Stimulated activated CD8-positive, alpha-beta memory T cell treated with anti-CD3 and anti-CD28 coated beads, Interleukin-2, amount 100 ng/mL, for 1 hour (primary cell): Measurements from ENCODE around the gene NDEL1.

Experiments
- DNase-seq, 2 donors: peaks; one replicate each; pipeline ENCODE4 v3.0.0-alpha.2; 2020; ENCODE audit warnings: low read depth in 2 of 2

Gene NDEL1

DNA sequence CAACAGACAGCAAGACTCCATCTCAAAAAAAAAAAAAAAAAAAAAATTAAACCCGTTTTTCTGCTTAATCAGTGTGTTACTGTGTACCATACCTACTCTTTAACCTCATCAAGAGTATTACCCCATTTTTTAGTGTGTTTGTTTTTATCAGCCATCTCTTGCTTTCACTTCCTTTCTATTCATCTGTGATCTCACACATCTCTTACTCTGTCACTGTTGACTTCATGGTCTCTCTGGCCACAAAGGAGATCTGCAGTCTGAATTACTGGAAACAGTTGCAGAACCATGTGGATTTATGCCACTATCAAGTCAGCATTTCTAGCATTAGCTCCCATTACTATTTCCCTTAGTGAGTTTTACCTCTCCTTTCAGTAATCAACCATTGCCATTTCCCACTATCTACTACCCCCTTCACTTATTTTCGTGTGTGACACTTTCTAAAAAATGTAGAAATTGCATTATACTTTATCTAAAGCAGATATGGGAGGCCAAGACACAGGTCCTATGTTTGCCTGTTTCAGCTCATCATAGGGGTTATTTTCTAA, 20.1 kb downstream of the NDEL1 start:
- DNase-seq, result no peak

DNA sequence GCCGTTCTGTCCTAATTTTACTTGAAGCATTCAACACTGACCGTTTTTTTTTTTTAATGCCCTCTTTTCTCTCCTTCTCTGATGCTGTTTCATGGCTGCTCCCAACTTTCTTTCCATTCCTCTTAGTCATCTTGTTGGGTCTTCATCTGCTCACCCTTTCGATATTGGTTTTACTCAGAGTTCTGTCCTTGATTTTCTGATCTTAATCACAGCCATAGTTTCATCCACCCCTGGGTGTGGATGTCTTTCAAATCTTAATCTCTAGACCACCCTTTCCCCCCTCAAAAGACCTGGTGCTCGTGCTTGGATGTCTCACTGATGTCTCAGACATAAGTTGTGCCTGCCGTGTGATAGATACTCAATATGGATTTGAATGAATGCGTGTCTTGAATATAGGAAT, 22.4 kb downstream of the NDEL1 start:
- DNase-seq, result no peak

DNA sequence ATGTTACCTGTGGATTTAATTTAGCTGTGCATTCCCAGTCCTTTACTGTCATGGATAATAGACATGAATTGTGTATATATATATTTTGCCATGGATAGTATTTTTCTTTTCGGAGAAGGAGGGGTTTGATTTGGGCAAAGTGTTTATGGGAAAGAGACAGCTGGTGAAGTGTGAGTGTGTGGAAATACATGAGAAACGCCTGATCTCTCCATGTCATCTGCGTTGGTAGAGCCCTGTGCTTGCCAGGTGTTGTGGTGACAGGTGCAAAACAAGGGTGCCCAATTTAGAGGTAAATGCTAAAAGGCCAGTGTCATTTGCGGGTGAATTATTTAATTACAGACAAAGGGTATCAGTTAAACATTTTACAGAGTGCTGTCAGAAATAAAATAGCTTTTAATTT, 23.4 kb downstream of the NDEL1 start:
- no peak for DNase-seq

DNA sequence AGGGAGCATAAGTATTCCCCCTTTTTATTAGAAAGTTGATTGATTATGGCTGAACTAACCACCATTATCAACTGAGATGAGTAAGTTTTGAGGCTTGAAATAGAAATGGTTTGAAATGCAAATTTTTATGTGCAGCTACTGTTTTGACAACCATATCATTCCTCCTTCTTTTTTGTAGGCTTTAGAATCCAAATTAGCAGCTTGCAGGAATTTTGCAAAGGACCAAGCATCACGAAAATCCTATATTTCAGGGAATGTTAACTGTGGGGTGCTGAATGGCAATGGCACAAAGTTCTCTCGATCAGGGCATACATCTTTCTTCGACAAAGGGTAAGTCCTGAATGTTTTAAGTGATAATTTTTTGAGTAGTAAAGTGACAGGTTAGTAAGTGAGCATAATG, 24.1 kb downstream of the NDEL1 start:
- DNase-seq, result no peak

DNA sequence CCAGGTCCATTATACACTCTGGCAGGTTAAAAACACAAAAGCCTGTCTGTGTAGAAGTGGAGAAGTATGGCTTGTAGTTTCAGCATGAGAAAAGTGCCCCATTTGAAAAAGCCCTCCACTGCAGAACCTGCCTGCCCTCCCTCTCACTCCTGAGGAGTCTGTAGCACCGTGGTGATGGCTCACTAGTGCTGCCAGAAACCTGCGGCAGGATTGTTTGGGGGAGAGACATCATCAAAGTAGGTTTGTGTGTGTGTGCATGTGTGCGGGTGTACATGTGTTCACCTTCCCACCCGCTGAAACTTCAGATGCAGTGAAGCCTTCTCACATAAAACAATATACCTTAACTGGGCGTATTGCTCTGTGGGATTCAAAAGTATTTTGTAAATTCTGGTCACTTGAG, 26.9 kb downstream of the NDEL1 start:
- no peak for DNase-seq

DNA sequence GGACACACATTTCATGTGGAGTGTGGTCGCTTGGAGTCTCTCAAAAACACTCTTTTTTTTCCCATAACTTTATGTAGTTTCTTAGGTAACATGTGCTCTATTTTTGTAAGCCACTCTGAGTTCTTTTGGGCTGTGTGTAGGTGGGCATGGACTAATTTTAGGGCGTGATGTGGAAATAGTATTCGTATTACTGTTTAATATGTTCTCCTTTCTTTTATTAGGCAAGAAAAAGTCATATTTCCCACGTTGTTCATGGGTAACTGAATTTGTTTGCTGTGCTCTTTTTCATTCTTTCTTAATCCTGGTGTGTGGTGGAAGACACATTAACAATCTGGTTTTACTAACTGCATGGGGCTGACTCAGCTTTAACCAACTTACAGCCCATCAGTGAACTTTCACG, 27.4 kb downstream of the NDEL1 start:
- no peak for DNase-seq

DNA sequence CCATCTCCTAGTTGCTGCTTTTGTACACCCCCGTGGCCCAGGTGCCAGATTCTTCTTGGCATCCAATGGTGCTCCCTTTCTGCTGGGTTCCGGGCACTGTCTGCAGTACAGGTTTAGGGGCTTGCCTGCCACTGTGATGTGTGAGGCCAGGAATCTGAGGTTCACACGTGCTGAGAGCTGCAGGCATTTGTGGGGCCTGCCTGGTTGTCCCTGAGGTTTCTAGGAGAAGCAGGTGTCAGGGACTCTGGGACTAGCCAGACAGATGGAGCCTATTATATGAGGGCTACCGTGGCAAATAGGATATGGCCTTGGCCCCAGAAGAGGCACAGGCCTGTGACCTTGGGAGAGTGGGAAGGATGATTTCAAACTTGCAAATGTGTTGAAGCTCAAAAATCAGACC, 29.3 kb downstream of the NDEL1 start:
- DNase-seq, result no peak

DNA sequence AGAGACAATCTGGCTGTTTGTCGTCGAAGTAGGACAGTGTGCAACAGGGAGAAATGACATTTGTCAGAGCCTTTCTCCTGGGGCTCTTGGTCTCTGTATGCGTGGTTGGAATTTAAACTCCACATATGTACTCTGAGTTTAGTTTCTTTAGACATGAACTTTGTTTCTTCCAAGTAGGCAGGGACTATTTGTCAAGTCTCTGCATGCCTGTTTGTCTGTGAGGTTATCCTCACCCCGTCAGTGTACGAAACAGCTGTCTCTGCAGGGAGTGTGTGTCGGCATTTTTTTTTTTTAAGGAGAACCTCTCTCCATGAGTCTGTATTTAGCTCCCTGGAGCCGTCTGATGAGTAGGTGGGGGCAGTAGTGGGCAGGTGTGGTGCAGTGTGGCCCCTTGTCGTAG, 29.7 kb downstream of the NDEL1 start:
- no peak for DNase-seq

DNA sequence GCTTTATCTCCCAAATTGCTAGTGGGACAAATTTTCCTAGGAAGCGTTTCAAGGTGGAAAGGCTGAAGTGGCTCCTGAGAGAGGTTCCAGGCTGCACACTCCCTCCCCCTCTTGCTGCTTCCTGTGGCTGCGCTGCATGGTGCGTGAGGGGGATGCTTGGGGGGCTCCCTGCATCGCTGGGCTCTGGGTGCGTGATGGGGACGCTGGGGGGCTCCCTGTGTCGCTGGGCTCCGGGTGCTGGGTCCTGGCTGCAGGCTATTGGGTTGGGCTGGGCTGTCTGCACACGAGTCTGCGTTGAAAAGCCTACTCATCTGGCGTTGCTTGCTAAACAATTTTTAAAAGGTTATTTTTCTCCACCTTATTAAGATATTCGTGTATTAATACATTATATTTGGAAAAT, 30.1 kb downstream of the NDEL1 start:
- no peak for DNase-seq

DNA sequence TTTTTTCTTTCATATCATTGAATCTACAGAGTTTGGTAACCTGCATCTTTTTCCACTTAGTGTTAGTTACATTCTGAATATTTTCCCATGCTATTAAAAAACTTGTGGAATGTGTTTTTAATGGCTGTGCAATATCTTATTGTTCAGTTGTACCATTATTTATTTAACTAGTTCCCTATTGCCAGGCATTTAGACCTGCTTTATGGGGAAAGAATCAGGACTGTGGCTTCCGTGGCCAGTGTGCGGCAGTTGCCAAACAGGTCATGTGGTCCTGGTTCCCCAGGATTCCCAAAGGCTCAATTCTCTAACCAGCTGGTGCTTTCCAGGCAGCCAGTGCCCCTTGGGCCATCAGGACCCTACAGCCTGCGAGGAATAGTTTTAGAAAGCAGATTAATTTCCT, 30.8 kb downstream of the NDEL1 start:
- no peak for DNase-seq

DNA sequence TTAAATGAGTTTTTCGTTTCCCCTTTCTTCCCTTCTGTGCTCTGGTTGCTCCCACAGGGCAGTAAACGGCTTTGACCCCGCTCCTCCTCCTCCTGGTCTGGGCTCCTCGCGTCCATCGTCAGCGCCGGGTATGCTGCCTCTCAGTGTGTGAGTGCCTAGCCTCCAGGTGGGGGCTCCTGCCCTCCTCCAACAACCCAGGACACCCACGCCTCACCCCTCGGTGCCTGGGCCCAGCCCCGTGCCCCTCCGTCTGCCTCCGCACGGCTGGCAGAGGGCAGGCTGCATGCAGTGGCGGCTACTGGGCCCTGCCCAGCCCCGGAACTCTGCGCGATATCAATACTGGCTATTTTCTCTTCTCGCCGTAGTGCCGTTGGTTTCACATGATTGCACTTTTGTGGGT, 31.2 kb downstream of the NDEL1 start:
- DNase-seq, result no peak

DNA sequence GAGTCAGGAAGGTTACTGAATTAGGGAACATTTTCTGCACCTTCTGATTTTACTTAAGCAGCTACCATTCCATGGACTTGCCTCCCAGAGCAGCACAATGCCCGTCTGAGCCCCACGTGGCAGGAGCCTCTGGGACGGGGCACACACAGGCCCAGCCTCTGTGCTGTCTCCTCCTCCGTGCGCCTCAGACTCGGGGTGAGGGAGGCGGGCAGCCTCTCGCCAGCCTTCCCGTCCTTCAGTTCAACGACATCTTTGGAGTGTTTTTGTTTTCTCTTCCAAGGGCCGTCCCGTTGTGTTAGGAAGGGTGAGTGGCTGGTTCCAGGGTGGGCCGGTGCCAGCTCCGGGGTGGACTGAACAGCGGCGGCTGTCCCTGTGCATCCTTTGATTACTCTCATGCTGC, 31.8 kb downstream of the NDEL1 start:
- DNase-seq, result no peak

DNA sequence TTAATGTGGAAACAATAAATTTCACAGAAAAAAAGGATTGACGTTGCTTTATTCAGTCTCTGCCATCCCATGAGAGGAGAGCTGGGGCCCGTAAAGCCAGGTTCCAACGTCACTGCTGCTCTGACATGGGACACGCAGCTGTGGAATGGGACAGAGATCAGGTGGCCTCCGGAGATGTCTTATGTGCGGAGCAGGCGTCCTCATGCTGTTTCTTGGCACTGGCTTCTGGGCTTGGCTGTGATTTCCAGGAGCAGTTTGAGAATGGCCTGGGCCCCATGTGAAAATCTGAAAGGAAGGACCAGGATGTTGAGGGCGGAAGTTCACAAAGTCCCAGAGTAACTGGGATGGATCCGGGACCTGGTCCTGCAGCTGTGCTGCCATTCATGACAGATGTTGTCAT, 32.4 kb downstream of the NDEL1 start:
- no peak for DNase-seq

DNA sequence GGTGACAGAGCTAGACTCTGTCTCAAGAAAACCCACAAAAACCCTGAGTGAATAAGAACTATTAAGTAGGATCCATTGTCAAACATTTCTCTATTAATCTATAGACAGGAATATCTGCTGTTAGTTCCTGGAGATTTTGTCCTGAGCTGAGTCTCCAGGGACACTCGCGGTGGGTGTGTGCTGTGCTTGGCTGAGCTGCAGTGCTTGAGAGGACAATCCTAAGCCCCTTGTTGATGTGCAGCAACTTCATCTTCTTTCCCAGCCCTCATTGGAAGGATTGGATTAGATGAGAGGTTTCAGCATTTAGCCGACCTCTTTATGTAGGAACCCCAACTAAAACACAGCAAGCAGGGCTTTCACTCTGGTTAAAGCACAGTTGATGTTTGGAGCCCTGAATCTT, 33.3 kb downstream of the NDEL1 start:
- DNase-seq, result no peak

DNA sequence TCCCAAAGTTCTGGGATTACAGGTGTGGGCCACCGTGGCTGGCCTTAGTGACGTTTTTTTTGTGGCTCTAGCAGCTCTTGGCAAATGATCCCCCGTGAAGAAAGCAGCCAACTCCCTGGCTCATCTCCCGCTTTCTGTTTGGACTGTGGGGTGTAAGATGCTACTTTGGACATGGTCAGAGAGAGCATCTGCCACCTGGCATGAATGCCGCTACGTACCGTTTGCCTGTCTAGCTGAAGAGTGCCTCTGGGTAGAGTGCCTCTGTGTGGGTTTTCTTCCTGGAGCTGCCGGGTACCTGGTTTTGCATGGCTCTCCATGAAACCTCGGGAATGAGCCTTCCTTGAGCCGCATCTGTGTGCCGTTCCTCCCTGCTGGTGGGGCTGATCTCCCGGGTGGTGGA, 34.3 kb downstream of the NDEL1 start:
- no peak for DNase-seq

DNA sequence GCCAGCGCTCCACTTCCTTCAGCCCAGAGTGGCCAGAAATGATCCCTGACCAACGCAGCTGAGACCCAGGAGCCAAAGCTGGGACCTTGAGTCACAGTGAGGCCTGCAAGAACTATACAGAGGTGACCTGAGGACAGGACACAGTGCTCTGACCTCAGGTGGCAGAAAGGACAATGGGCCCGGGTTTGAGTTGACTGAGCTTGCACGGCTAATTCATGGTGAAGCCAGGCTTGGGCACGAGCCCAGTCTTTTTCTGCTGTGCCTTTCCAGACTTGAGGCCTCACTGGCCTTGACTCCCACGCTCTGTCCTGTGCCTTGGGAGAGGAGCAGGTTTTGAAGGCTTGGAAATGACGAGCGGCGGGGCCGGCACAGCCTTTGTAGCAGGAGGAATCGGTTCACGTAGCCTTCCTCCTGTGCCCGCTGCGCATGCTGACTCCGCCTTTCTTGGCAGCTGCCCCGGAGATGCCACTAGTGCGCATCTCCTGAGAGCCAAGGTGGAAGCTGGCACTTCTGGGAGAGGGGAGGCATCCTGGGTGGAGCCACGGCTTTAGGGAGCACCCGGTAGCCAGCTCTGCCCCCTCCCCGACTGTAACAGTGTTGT, 34.9 kb downstream of the NDEL1 start:
- DNase-seq, result no peak

DNA sequence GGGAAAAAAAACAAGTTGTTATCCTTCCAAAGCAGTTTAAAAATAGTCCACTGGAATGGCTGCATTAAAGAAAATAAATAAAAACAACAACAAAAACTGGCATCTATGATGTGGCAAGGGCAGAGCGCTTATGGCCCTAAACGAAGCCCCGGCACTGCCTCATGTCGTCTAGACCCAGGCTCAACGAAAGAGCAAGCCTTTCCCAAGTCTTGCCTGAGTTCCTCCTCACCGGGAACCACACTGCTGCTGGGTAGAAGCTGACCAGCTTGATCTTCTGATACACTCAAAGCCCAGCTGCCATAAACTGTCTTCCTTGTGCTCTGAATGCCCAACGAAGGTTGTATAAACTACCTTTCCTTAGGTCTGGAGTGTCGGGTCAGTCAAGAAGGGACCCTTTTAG, 37.0 kb downstream of the NDEL1 start:
- DNase-seq, result no peak

DNA sequence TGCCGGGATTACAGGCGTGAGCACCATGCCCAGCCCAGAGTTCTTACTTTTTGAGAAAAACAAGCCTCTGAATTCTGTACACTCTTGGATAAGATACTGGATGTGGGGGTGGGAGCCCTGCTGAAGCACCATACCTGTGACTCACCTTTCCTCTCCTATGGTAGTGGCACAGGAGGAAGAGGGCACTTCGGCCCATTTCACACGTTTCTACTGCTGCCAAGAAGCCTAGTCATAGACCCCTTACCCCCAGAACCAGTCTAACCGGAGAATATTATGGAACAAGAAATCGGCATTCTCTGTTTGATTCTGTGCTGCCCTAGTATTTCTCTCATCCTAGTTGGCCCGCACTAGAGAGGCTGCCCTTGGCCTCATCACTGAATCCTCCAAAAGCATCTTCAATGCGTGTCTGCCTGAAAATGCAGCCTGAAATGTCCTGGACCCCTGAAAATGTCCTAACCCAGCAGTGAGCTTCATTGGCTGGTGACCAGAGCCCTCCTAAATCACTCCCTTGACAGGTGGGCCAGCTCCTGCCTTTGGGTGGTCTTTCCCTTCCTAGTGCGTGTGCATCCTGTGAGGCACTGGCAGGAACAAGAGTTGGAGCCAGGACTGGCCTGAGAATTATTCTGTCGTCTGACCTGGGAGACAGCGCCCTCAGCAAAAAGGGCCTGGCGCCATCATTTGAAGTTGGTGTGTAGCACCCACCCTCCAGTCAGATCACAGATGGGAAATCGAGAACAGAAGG, 37.9 kb downstream of the NDEL1 start:
- no peak for DNase-seq

DNA sequence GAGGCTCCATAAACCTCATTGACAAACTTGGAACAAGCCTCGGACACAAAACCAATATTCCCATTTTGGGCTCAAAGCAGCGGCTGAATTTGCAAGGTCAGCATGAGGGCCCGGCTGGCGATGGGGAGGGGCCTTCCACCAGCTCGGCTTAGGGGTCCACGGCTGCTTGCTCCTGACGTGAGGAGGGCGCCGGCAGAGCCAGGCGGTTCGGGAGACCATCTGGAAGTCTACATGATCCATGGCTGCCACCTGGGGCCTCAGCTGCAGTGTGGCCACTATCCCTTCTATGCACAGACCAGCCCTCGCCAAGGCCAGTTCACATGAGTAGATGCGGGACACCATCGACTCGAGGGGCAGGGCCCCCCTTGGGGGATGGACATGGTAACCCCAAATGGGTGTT, 39.1 kb downstream of the NDEL1 start:
- no peak for DNase-seq

DNA sequence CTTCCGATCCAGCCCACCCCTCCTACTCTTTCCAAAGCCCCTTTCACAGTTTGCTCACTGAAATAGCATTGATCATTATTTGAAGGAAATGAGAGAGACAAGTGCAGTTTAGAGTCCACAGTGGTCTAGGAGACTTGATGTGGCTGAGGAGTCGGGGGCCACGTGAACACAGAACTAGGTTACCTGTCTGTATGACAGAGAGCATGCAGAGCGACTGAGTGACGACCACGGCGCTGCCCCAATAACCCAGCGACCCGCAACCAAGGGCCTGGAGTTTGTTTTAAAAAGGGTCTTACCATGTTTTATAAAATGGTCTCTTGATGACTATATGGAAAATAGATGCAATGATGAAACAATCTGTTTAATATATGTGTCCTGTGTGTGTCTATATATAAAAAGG, 39.5 kb downstream of the NDEL1 start:
- DNase-seq, result no peak

DNA sequence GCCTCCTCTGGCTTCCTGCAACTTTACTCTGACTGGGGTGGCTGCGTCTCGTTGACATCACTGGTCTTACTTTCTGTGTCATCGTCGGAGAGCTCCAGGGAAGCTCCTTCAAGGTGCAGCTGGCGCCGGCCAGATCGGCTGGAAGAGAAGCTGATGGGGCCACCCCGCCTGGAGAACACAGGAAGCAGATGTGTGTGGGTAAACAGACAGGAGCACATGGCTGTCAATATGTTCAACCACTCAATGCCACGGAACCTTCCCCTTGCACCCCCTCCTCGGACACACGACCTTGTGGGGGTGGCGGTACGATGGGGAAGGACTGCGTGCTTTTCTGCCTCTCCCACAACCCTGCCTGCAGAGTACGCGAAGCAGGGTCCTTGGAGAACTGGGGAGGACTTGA, 40.1 kb downstream of the NDEL1 start:
- no peak for DNase-seq

DNA sequence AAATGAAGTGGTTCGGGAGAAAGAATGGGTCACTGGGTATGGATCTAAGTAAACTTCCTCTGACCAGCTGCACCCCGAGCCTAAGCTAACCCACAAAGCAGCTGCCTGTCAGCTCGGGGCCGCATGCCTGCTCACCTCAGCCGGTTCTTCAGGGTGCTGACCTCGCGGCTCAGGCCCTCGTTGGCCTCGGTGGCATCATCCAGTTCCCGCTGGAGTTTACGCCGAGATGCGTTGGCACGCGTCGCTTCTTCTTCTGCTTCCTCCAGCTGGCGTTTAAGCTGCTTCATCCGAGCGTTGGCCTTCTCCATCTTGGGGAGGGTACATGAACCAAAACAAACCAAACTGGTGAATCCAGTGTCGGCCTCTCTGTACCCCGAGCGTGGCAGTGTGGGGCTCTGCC, 41.1 kb downstream of the NDEL1 start:
- no peak for DNase-seq

DNA sequence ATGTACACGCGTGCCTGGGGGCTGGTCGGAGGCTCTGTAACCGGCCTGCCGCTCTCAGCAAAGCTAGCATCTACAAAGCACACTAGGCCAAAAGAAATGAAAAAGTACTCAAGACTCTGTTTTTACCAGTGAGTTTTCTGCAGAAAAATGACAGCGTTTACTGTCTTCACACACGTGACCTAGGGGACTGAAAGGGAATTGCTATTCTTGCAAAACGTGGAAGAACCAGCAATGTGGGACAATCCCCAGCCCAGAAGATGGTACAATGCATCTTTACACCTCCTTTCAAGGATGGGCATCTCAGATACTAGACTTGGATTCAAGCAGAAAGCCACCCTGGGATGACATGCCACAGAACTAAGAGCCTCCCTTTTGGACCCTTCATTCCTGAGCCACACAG, 41.5 kb downstream of the NDEL1 start:
- DNase-seq, result no peak
